Nephron progenitor cell (in vitro differentiated cells): ENCODE results near the gene TPP1.
A peak's percentile ranks its signal among the peaks of the same experiment; 100 is the strongest.

Experiments used
- DNase-seq: peaks from one replicate; pipeline ENCODE4 v3.0.0; 2021
- H3K27ac Mint-ChIP-seq: 2 replicates; pipeline ENCODE4 v1.8.0; 2021; ENCODE audit warnings: mild to moderate bottlenecking, moderate library complexity, mixed read lengths
- H3K27me3 Mint-ChIP-seq: 2 replicates; pipeline ENCODE4 v1.8.0; 2021; ENCODE audit warnings: mild to moderate bottlenecking, low read depth, mixed read lengths; ENCODE audit not compliant: poor library complexity
- H3K36me3 Mint-ChIP-seq: 2 replicates; pipeline ENCODE4 v1.8.0; 2021; ENCODE audit warnings: low read depth, mixed read lengths
- H3K4me1 Mint-ChIP-seq: 2 replicates; pipeline ENCODE4 v1.8.0; 2021; ENCODE audit warnings: mixed read lengths
- H3K4me3 Mint-ChIP-seq: 2 replicates; pipeline ENCODE4 v1.8.0; 2021; ENCODE audit warnings: mild to moderate bottlenecking, moderate library complexity, mixed read lengths
- H3K9me3 Mint-ChIP-seq: 2 replicates; pipeline ENCODE4 v1.8.0; 2021; ENCODE audit warnings: mild to moderate bottlenecking, moderate library complexity, mixed read lengths
- CTCF ChIP-seq: fragments of 200-600 bp; sonication (generic); IDR thresholded peaks from 2 replicates; pipeline ENCODE4 v1.5.0; 2021; ENCODE audit warnings: antibody characterized with exemption

The TPP1 gene

GRCh38 chr11:6613496-6613895 lies 5.7 kb downstream of the TPP1 start:
- peaks cover 4% of the 10 kb centered on the region for H3K4me1 Mint-ChIP-seq
- H3K27me3 Mint-ChIP-seq: no peaks in the 10 kb centered on the region
- H3K9me3 Mint-ChIP-seq: no peaks in the 10 kb centered on the region
- DNase-seq: no peak
- no peak for TF ChIP-seq CTCF
- H3K4me3 Mint-ChIP-seq: no peak overlapping the region
- H3K27ac Mint-ChIP-seq: no peak overlapping the region
- H3K36me3 Mint-ChIP-seq: peaks cover 37% of the 10 kb centered on the region

GRCh38 chr11:6612213-6613041 lies 6.8 kb downstream of the TPP1 start, which contains the start of gene TAF10:
TAF10 (minus strand) TSS chr11:6612216; CDS start chr11:6612189, 27 bp downstream.
- Mint-ChIP-seq H3K9me3 (no peaks in the 10 kb centered on the region), H3K36me3 (peaks cover 46% of the 10 kb centered on the region), H3K4me1 (peaks cover 4% of the 10 kb centered on the region), H3K27me3 (peaks cover 2% of the 10 kb centered on the region), H3K4me3 (peak within 1 kb of the TSS; percentile 94), H3K27ac (peak within 1 kb of the TSS; percentile 99)
- DNase-seq: peak; percentile 96
- peak; percentile 38 for TF ChIP-seq CTCF

- Mint-ChIP-seq H3K4me3 (peak overlapping the region; percentile 94), H3K9me3 (no peaks in the 10 kb centered on the region), H3K36me3 (peaks cover 47% of the 10 kb centered on the region), H3K4me1 (peaks cover 4% of the 10 kb centered on the region), H3K27ac (no peak overlapping the region), H3K27me3 (peaks cover 3% of the 10 kb centered on the region)
- DNase-seq: no peak
- no peak for TF ChIP-seq CTCF
Observed at GRCh38 chr11:6611963-6612212, 7.3 kb downstream of the TPP1 start.

- peak overlapping the region; percentile 99 for H3K27ac Mint-ChIP-seq
- TF ChIP-seq CTCF: no peak
- H3K36me3 Mint-ChIP-seq: peaks cover 50% of the 10 kb centered on the region
- H3K27me3 Mint-ChIP-seq: peaks cover 3% of the 10 kb centered on the region
- DNase-seq: no peak
- H3K4me3 Mint-ChIP-seq: peak overlapping the region; percentile 94
- peaks cover 4% of the 10 kb centered on the region for H3K4me1 Mint-ChIP-seq
- H3K9me3 Mint-ChIP-seq: no peaks in the 10 kb centered on the region
Observed at GRCh38 chr11:6611092-6611962, 7.9 kb downstream of the TPP1 start.

- TF ChIP-seq CTCF: no peak
- Mint-ChIP-seq H3K36me3 (peaks cover 45% of the 10 kb centered on the region), H3K4me3 (peak overlapping the region; percentile 94), H3K27me3 (peaks cover 3% of the 10 kb centered on the region), H3K4me1 (no peaks in the 10 kb centered on the region), H3K27ac (no peak overlapping the region), H3K9me3 (no peaks in the 10 kb centered on the region)
- no peak for DNase-seq
Observed at GRCh38 chr11:6610591-6610990, 8.6 kb downstream of the TPP1 start.
